B cell (primary cell): Measurements from ENCODE around the gene MRM1. TPM values are rescaled to one million over a fixed set of nuclear protein-coding genes. Genes with fewer than 3 reads are reported as not detected.

Source experiments
- ATAC-seq: fragments of 200-7000 bp; cut with Tn5 transposase; one replicate; pipeline ENCODE4 v1.10.0; 2021; ENCODE audit warnings: low read depth, mild to moderate bottlenecking, moderate number of reproducible peaks, moderate library complexity
- CTCF ChIA-PET: fragments of 350-600 bp; sonication (Branson Sonifier 250); formaldehyde crosslinking; loops from one replicate; lab custom pipeline; 2021; ENCODE audit warnings: antibody characterized with exemption, inconsistent platforms; lab: Charles Lee
- POLR2A ChIA-PET: fragments of 350-600 bp; sonication (Branson Sonifier 250); formaldehyde crosslinking; loops from one replicate; lab custom pipeline; 2021; ENCODE audit warnings: antibody characterized with exemption; lab: Charles Lee
- DNase-seq: peaks from one replicate; pipeline ENCODE4 v3.0.0; 2013
- H2AFZ ChIP-seq: 2 replicates; pipeline ENCODE4 v1.6.1; 2012; ENCODE audit warnings: mild to moderate bottlenecking, low read depth, low read length; ENCODE audit not compliant: insufficient read depth, poor library complexity, severe bottlenecking
- H3K27ac ChIP-seq, 2 donors: 1 replicate in 1 of 2; 2 replicates in 1 of 2; pipeline ENCODE4 v1.5.1; 2012 to 2013; ENCODE audit warnings: low read length in 2 of 2, mild to moderate bottlenecking in 2 of 2, moderate library complexity in 1 of 2
- H3K27me3 ChIP-seq, 4 experiments: fragments of 200-600 bp in 1 of 4; sonication (generic) in 1 of 4; replicated peaks in 1 of 4; 1 replicate in 2 of 4; 2 replicates in 2 of 4; pipeline versions ENCODE4 v1.6.1 to v1.7.0; 2013 to 2016; ENCODE audit warnings: low read length in 3 of 4, mild to moderate bottlenecking in 2 of 4, mixed read lengths in 1 of 4, moderate library complexity in 1 of 4; ENCODE audit not compliant: insufficient read depth in 4 of 4, control insufficient read depth in 3 of 4; ENCODE audit errors: control extremely low read depth in 1 of 4
- H3K36me3 ChIP-seq, 2 experiments: replicated peaks in 1 of 2; 1 replicate in 1 of 2; 2 replicates in 1 of 2; pipeline versions ENCODE4 v1.6.1 to v1.7.1; 2013; ENCODE audit warnings: low read length in 1 of 2; ENCODE audit not compliant: insufficient read depth in 2 of 2, control insufficient read depth in 1 of 2; ENCODE audit errors: control extremely low read depth in 1 of 2, extremely low read depth in 1 of 2
- H3K4me1 ChIP-seq, 2 donors: fragments of 200-600 bp in 1 of 2; sonication (generic) in 1 of 2; 1 replicate in 1 of 2; 2 replicates in 1 of 2; pipeline versions ENCODE4 v1.5.1 to v1.6.1; 2013 to 2017; ENCODE audit warnings: low read length in 2 of 2; ENCODE audit not compliant: control insufficient read depth in 2 of 2, insufficient read depth in 2 of 2
- H3K4me2 ChIP-seq: replicated peaks from 2 replicates; pipeline ENCODE3; 2012; ENCODE audit warnings: mild to moderate bottlenecking, low read depth, low read length; ENCODE audit not compliant: poor library complexity, severe bottlenecking
- H3K4me3 ChIP-seq, 5 experiments: fragments of 200-600 bp in 1 of 5; sonication (generic) in 1 of 5; 1 replicate in 3 of 5; 2 replicates in 2 of 5; pipeline versions ENCODE4 v1.5.1 to v1.7.0; 2011 to 2016; ENCODE audit warnings: low read length in 4 of 5, mild to moderate bottlenecking in 4 of 5, low read depth in 2 of 5, control low read depth in 1 of 5, moderate library complexity in 1 of 5; ENCODE audit not compliant: insufficient read depth in 1 of 5; ENCODE audit errors: control extremely low read depth in 1 of 5, extremely low read depth in 1 of 5
- H3K79me2 ChIP-seq: fragments of 200-600 bp; sonication (generic); one replicate; pipeline ENCODE4 v1.6.0; 2016; ENCODE audit warnings: low read length; ENCODE audit not compliant: control insufficient read depth, insufficient read depth
- H3K9ac ChIP-seq: fragments of 200-600 bp; sonication (generic); 2 replicates; pipeline ENCODE4 v1.6.1; 2017; ENCODE audit warnings: mild to moderate bottlenecking, low read length, moderate library complexity
- H3K9me3 ChIP-seq, 3 donors: one replicate each; pipeline versions ENCODE4 v1.6.1 to v1.7.1; 2013; ENCODE audit warnings: low read length in 2 of 3; ENCODE audit not compliant: control insufficient read depth in 2 of 3, insufficient read depth in 1 of 3; ENCODE audit errors: control extremely low read depth in 1 of 3
- H4K20me1 ChIP-seq: 2 replicates; pipeline ENCODE4 v1.6.0; 2012; ENCODE audit warnings: mild to moderate bottlenecking, low read length; ENCODE audit not compliant: insufficient read depth, control insufficient read depth, poor library complexity, severe bottlenecking
- H3K27ac Mint-ChIP-seq: one replicate; pipeline ENCODE4 v1.8.0; 2021; ENCODE audit warnings: mixed read lengths
- H3K27me3 Mint-ChIP-seq: one replicate; pipeline ENCODE4 v1.8.0; 2021; ENCODE audit warnings: mixed read lengths
- H3K4me1 Mint-ChIP-seq: one replicate; pipeline ENCODE4 v1.8.0; 2021; ENCODE audit warnings: mixed read lengths
- H3K4me3 Mint-ChIP-seq: one replicate; pipeline ENCODE4 v1.8.0; 2021; ENCODE audit warnings: mixed read lengths
- H3K9me3 Mint-ChIP-seq: one replicate; pipeline ENCODE4 v1.8.0; 2022; ENCODE audit warnings: mixed read lengths; ENCODE audit not compliant: insufficient read depth
- EZH2 ChIP-seq: IDR thresholded peaks from 2 replicates; pipeline ENCODE4 v1.6.1; 2012; ENCODE audit warnings: borderline replicate concordance, low read depth, mild to moderate bottlenecking, moderate library complexity, low read length; ENCODE audit not compliant: insufficient read depth, poor library complexity, severe bottlenecking
- WGBS: methylation state at CpG from one replicate; pipeline ENCODE4 v1.1.5; 2013; ENCODE audit warnings: missing lambda C conversion rate; ENCODE audit not compliant: insufficient coverage; 5-methylcytosine and 5-hydroxymethylcytosine counted together
- intact Hi-C: fragments of 100-400 bp; cut with micrococcal nuclease; formaldehyde crosslinking; loops from one replicate; pipeline ENCODE4 v1.10.0; 2022
- polyA plus RNA-seq: library from polyadenylated mRNA; depleted of rRNA; stranded (reverse); fragments of >200 nt; gene quantifications from 2 replicates; pipeline ENCODE4 v1.2.3, GENCODE V29; 2012
- total RNA-seq, 2 donors: library from RNA; stranded (reverse); fragments of 120-200 nt in 1 of 2; gene quantifications; 1 replicate in 1 of 2; 2 replicates in 1 of 2; pipeline versions ENCODE4 v1.2.3 to v1.2.4, GENCODE V29; 2013 to 2022
- TF ChIP-seq, protein P1 (sequence below): fragments of 200-600 bp; IDR thresholded peaks from one replicate; pipeline ENCODE4 v1.8.0; 2022; ENCODE audit warnings: antibody characterized with exemption, mild to moderate bottlenecking

Gene MRM1
- total and polyA plus RNA-seq, 2 donors (not counting 1 experiment from before 2014, with no cell fraction given), result 9.1 to 14.4 TPM

DNA sequence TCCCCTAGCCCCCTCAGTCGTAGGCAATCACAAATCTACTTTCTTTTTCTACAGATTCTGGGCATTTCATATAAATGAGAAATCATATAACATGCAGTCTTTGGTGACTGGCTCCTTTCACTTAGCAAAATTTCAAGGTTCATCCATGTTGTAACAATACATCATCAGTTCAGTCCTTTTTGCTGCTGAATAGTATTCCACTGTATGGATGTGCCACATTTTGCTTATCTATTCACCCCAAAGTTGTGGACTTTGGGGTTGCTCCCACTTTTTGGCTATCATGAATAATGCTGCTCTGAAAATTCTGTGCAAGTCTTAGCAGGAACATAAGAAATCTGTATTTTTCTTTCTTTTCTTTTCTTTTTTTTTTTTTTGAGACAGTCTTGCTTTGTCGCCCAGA lies 39.0 kb downstream of the MRM1 start:
- CTCF ChIA-PET, result interaction anchor here (2.7 kb wide), 1 partner anchor 12 kb away, joined by 14 read pairs; no protein-coding TSS in a partner anchor

DNA sequence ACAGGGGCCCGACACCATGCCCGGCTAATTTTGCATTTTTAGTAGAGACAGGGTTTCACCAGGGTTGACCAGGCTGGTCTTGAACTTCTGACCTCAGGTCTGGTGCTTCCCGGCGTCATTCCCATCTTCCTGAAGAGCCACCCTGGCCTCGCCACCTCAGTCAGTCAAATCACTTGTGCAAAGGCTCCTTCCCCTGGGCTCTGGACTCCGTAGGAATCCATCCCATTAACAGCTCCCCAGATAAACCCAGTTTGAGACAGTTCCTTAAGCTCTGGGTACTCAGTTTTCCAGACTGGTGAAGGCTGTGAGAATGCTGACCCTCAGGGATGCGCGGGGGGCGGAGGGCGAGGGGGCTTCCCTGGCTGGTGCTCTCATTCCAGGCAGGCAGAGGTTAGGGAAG lies 39.5 kb downstream of the MRM1 start:
- TF ChIP-seq, protein P1, sequence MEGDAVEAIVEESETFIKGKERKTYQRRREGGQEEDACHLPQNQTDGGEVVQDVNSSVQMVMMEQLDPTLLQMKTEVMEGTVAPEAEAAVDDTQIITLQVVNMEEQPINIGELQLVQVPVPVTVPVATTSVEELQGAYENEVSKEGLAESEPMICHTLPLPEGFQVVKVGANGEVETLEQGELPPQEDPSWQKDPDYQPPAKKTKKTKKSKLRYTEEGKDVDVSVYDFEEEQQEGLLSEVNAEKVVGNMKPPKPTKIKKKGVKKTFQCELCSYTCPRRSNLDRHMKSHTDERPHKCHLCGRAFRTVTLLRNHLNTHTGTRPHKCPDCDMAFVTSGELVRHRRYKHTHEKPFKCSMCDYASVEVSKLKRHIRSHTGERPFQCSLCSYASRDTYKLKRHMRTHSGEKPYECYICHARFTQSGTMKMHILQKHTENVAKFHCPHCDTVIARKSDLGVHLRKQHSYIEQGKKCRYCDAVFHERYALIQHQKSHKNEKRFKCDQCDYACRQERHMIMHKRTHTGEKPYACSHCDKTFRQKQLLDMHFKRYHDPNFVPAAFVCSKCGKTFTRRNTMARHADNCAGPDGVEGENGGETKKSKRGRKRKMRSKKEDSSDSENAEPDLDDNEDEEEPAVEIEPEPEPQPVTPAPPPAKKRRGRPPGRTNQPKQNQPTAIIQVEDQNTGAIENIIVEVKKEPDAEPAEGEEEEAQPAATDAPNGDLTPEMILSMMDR, result no peak
- TF ChIP-seq EZH2, result no peak
- Histone ChIP-seq H3K4me3 (no peak overlapping the region), H2AFZ (no peak overlapping the region), H4K20me1 (no peaks in the 10 kb centered on the region), H3K4me1 (peaks cover 10 to 12% of the 10 kb centered on the region in 2 donors), H3K36me3 (no peaks in the 10 kb centered on the region), H3K9me3 (peaks cover 0 to 3% (median 0%) of the 10 kb centered on the region in 3 donors), H3K79me2 (no peaks in the 10 kb centered on the region), H3K27ac (no peak overlapping the region), H3K4me2 (no peak overlapping the region), H3K27me3 (peaks cover 0 to 61% (median 25%) of the 10 kb centered on the region in 4 experiments), H3K9ac (no peak overlapping the region)
- H3K9me3 Mint-ChIP-seq, result no peaks in the 10 kb centered on the region
- no peak overlapping the region for H3K27ac Mint-ChIP-seq
- DNase-seq (no peak), ATAC-seq (no peak)
- peaks cover 63% of the 10 kb centered on the region for H3K27me3 Mint-ChIP-seq
- H3K4me1 Mint-ChIP-seq, result peaks cover 12% of the 10 kb centered on the region
- no peak overlapping the region for H3K4me3 Mint-ChIP-seq
- CTCF ChIA-PET, result no interaction called here
- intact Hi-C loops, result no loop called here
- POLR2A ChIA-PET, result no interaction called here
- WGBS, result 71% methylated on average over 10 of the region's 10 CpGs

More for the DNA sequence above, 39.0 kb downstream of the MRM1 start:
- POLR2A ChIA-PET, result no interaction called here
- no peak overlapping the region for H2AFZ ChIP-seq
- no peaks in the 10 kb centered on the region for H3K36me3 ChIP-seq
- DNase-seq (no peak), ATAC-seq (no peak)
- peaks cover 10 to 12% of the 10 kb centered on the region in 2 donors for H3K4me1 ChIP-seq
- intact Hi-C loops, result no loop called here
- Mint-ChIP-seq H3K4me3 (no peak overlapping the region), H3K27ac (no peak overlapping the region), H3K9me3 (no peaks in the 10 kb centered on the region), H3K4me1 (peaks cover 12% of the 10 kb centered on the region), H3K27me3 (peaks cover 58% of the 10 kb centered on the region)
- peaks cover 0 to 3% (median 0%) of the 10 kb centered on the region in 3 donors for H3K9me3 ChIP-seq
- H3K27ac ChIP-seq, result no peak overlapping the region
- 80% methylated on average over 1 of the region's 2 CpGs for WGBS
- no peaks in the 10 kb centered on the region for H4K20me1 ChIP-seq
- H3K4me2 ChIP-seq, result no peak overlapping the region
- TF ChIP-seq, protein P1, result no peak
- TF ChIP-seq EZH2, result no peak
- no peak overlapping the region for H3K9ac ChIP-seq
- H3K27me3 ChIP-seq, result peaks cover 0 to 56% (median 25%) of the 10 kb centered on the region in 4 experiments
- H3K4me3 ChIP-seq, result no peak overlapping the region
- H3K79me2 ChIP-seq, result no peaks in the 10 kb centered on the region
